ENCODE data around the gene ICAM5.

The ICAM5 gene

DNA sequence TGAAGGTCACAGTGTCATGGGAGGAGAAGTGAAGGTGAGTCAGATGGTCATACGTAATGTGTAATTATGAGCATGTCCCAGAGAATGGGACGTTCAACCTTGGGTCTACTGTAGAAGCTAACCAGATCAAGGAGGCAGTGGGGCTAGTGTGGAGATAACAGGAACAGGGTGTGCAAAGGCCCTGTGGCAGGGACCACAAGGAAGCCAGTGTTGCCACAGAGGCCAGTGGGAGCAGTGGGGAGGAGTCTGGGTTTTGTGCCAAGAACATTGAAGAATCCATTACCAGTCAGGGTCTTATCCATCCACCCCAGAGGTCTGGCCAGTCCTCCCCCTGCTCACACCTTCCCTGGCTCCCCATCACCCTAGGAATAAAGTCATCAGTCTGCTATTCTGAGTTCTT, 34.4 kb upstream of the ICAM5 start:
- Histone ChIP-seq H3K27ac (no peak overlapping the region), H3K36me3 (ENCODE audit: control insufficient read depth, insufficient read depth, low read length) (no peaks in the 10 kb centered on the region)

DNA sequence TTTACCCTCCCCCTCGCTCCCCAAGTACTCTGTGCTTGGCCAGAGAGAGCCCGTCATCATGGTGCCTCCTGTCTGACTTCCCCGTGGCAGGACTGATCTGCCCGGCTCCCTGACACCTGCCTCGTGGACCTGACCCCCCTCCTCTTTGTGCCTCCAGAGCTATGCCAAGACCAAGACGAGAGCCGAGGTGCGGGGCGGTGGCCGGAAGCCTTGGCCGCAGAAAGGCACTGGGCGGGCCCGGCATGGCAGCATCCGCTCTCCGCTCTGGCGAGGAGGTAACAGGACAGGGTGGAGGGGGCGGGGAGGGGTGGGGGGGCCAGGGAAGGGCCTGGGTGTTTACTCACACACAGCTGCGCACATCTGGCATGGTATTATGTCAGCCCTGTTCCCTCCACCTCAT, 33.2 kb upstream of the ICAM5 start:
- Histone ChIP-seq H3K9me3 (ENCODE audit: control insufficient read depth, low read length) (no peaks in the 10 kb centered on the region), H3K4me1 (no peaks in the 10 kb centered on the region), H3K36me3 (ENCODE audit: control insufficient read depth, insufficient read depth, low read length) (no peaks in the 10 kb centered on the region), H3K4me3 (ENCODE audit: low read depth, low read length) (no peak overlapping the region), H3K9ac (no peak overlapping the region), H3K27ac (no peak overlapping the region), H3K4me2 (ENCODE audit: low read length) (no peak overlapping the region), H2AFZ (no peak overlapping the region), H3K27me3 (ENCODE audit: control insufficient read depth, insufficient read depth, low read length) (no peaks in the 10 kb centered on the region), H3K79me2 (no peaks in the 10 kb centered on the region)
- TF ChIP-seq, protein P1, sequence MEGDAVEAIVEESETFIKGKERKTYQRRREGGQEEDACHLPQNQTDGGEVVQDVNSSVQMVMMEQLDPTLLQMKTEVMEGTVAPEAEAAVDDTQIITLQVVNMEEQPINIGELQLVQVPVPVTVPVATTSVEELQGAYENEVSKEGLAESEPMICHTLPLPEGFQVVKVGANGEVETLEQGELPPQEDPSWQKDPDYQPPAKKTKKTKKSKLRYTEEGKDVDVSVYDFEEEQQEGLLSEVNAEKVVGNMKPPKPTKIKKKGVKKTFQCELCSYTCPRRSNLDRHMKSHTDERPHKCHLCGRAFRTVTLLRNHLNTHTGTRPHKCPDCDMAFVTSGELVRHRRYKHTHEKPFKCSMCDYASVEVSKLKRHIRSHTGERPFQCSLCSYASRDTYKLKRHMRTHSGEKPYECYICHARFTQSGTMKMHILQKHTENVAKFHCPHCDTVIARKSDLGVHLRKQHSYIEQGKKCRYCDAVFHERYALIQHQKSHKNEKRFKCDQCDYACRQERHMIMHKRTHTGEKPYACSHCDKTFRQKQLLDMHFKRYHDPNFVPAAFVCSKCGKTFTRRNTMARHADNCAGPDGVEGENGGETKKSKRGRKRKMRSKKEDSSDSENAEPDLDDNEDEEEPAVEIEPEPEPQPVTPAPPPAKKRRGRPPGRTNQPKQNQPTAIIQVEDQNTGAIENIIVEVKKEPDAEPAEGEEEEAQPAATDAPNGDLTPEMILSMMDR (IDR thresholded peaks at IDR 0.05): no peak

More for the DNA sequence above, 34.4 kb upstream of the ICAM5 start:
- no peaks in the 10 kb centered on the region for H3K27me3 ChIP-seq (ENCODE audit: control insufficient read depth, insufficient read depth, low read length)
- H3K9ac ChIP-seq: no peak overlapping the region
- H3K4me3 ChIP-seq (ENCODE audit: low read depth, low read length): no peak overlapping the region
- no peaks in the 10 kb centered on the region for H3K4me1 ChIP-seq
- TF ChIP-seq, protein P1 (IDR thresholded peaks at IDR 0.05): no peak
- no peak overlapping the region for H3K4me2 ChIP-seq (ENCODE audit: low read length)
- H2AFZ ChIP-seq: no peak overlapping the region
- no peaks in the 10 kb centered on the region for H3K9me3 ChIP-seq (ENCODE audit: control insufficient read depth, low read length)
- no peaks in the 10 kb centered on the region for H3K79me2 ChIP-seq

- TF ChIP-seq, protein P1 (IDR thresholded peaks at IDR 0.05): no peak
- H3K27me3 ChIP-seq (ENCODE audit: control insufficient read depth, insufficient read depth, low read length): no peaks in the 10 kb centered on the region
- H3K36me3 ChIP-seq (ENCODE audit: control insufficient read depth, insufficient read depth, low read length): no peaks in the 10 kb centered on the region
- no peaks in the 10 kb centered on the region for H3K9me3 ChIP-seq (ENCODE audit: control insufficient read depth, low read length)
- H3K27ac ChIP-seq: no peak overlapping the region
- no peak overlapping the region for H2AFZ ChIP-seq
- no peaks in the 10 kb centered on the region for H3K79me2 ChIP-seq
- H3K4me3 ChIP-seq (ENCODE audit: low read depth, low read length): no peak overlapping the region
- H3K4me1 ChIP-seq: no peaks in the 10 kb centered on the region
- no peak overlapping the region for H3K9ac ChIP-seq
- no peak overlapping the region for H3K4me2 ChIP-seq (ENCODE audit: low read length)
Observed at GRCh38 chr19:10256970-10257615, 32.7 kb upstream of the ICAM5 start.

GRCh38 chr19:10258080-10258710, 31.6 kb upstream of the ICAM5 start:
- H3K9ac ChIP-seq: no peak overlapping the region
- no peak overlapping the region for H2AFZ ChIP-seq
- no peaks in the 10 kb centered on the region for H3K4me1 ChIP-seq
- H3K9me3 ChIP-seq (ENCODE audit: control insufficient read depth, low read length): no peaks in the 10 kb centered on the region
- H3K4me2 ChIP-seq (ENCODE audit: low read length): no peak overlapping the region
- H3K79me2 ChIP-seq: no peaks in the 10 kb centered on the region
- TF ChIP-seq, protein P1 (IDR thresholded peaks at IDR 0.05): no peak
- H3K4me3 ChIP-seq (ENCODE audit: low read depth, low read length): no peak overlapping the region
- no peaks in the 10 kb centered on the region for H3K27me3 ChIP-seq (ENCODE audit: control insufficient read depth, insufficient read depth, low read length)
- H3K36me3 ChIP-seq (ENCODE audit: control insufficient read depth, insufficient read depth, low read length): no peaks in the 10 kb centered on the region
- no peak overlapping the region for H3K27ac ChIP-seq
